ENCODE measurements around the gene C19orf47.
"Not testable (repeated sequence)": the region's sequence is repeated elsewhere in the genome, so short reads cannot be mapped to it uniquely, and the experiment has no call there.

Gene C19orf47

DNA sequence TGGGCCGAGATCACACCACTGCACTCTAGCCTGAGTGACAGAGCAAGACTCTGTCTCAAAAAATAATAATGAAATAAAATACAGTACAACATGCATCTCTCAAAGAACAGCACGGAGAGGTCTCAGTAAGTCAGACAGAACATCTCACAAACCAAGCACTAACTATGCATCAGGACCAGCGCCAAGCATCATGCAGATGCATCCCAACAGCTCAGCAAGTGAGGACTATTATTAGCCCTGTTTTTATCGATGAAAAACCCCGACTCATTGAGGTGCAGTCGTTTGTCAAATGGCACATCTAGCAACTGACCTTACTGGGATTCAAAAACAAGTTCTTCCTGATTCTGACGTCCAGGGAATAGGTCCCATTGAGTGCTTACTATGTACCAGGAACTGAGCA, 3.8 kb downstream of the C19orf47 start:
- no peak for DNase-seq (ENCODE audit: low spot score)

DNA sequence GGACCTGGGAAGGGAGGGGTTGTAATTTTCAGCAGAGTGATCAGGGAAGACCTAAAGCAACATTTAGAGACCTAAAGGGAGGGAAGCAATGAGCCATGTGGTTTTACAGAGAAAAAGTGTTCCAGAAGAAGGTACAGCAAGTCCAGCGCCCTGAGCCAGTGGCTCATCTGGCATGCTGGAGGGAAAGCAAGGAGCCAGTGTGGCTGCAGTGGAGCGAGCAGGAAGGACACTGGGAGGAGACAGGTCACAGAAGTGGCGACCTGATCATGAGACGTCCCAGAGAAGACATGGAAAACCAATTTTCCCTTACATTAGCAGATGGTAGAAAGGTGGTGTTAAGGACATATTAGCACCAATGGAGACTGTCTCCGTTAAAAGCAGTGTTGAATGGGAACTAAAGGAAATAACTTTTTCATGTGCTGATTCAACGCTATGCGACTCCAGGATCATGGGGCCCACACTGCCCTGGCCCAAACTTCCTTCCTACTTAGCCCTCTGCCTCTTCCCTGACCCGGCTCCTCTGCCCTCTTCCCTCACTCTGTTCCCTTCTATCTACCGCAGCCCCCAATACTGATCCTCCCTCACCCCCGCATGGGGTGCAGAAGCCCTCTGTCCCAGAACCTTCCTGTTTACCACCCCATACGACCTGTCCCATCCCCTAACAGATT, 5.4 kb downstream of the C19orf47 start:
- DNase-seq (ENCODE audit: low spot score): no peak

DNA sequence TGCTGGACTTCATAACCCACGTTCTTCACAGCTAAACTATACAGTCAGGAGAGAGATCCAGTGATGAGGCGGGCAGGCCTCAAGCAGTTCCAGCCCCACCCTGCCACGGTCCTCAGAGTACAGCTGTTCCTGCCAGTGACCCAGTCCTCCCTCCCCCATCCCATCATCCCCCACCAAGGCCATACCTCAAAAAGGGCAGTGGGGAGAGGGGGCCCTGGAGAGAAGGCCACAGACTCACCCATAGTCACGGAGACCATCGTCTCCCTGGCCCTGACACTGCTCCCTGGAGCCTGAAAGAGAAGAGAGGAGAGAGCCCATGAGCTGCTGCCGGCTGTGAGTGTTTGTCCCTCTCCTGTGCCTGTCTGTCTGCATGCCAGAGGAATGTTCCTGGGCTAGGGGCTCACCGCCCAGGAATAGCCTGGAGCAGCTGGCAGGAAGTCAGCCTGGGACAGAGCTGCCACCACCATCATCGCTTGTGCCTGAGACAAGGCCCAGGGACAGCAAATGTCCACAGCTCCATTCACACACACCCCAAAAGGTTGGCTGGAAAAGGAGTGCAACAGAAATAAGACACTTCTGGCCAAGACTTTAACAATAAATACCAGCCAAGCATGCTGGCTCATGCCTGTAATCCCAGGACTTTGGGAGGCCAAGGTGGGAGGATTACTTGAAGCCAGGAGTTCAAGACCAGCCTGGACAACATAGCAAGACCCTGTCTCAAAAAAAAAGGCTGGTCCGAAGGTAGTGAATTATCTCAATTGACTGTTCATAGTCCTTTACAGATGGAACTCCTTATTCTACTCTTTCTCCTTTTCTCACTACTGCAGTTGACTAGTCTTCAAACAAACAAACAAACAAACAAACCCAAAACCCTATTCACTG, 6.4 kb downstream of the C19orf47 start:
- no peak for DNase-seq (ENCODE audit: low spot score)

DNA sequence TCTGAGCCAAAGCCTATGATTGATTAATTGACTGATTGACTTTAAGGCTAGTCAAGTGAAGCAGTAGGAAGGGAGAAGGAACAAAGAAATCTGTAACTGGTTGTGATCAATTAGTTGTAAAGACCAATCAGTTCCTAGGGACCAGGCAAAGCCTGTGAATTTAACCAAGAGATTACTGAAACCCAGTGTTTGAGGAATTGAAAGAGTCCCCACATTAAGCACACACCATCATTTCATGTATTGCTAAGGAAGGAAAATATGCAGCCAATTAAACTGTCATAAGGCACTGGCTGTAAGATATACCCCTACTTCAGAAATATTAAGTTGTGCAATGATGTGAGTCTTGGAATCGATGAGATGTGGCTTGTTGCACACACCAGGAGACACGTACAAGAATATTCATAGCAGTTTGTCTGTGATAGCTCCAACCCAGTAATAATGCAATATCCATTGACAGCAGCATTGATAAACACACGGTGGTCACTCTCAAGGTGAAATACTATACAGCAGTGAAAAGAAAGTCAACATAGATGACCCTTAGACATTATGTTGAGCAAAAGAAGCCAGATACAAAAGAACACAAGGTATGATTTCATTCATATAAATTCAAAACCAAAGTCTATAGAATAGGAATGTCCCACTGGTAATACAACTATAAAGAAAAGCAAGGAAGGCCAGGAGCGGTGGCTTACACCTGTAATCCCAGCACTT, 9.0 kb downstream of the C19orf47 start:
- no peak for DNase-seq (ENCODE audit: low spot score)

DNA sequence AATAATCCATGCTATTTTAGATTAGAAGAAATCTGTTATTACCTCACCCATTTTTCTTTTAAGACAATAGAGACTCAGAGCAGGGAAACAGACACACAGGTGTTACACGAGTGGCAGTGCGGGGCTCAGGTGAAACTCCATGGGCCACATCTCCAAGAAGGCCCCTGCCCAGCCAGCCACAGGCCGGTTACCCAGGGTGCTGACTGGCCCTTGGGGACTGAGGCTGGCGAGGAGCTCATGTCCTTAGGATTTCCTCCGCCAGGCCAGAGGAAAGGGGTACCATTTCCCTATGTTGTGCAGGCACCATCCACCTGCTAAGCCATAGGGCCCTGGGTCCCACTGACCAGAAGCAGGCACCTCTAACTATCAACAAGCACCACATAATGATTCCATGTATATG, 10.6 kb downstream of the C19orf47 start:
- DNase-seq (ENCODE audit: low spot score): no peak

DNA sequence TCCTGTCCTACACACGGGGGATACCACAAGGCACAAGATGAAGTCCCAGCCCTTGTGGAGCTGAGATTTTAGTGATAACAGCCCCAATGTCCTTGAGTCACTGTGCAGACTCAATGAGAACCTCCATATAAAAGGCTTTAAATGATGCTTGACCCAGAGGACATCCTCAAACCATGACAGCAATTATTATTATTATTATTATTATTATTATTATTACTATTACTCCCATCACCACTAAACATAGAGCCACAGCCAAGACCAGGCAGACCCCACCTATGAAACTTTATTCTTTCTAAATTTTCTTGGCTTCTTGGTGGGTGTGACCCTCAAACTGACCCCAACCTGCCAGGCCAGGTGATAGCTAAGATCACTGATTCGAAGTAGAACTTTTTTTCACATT, 11.1 kb downstream of the C19orf47 start:
- no peak for DNase-seq (ENCODE audit: low spot score)

DNA sequence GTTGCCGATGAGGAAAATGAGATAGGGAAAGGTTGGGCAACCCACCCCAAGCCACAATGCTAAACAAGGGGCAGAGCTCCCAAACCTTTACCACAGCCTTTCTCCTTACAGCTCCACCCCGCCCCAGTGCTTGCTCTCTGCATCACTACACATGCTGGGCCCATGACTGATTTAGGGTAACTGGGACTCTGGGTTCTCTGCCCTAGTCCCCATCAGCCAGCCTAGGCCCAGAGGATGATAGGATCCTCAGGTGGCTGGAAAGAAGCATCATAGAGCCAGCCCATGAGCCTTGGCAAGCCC, 11.6 kb downstream of the C19orf47 start:
- no peak for DNase-seq (ENCODE audit: low spot score)

DNA sequence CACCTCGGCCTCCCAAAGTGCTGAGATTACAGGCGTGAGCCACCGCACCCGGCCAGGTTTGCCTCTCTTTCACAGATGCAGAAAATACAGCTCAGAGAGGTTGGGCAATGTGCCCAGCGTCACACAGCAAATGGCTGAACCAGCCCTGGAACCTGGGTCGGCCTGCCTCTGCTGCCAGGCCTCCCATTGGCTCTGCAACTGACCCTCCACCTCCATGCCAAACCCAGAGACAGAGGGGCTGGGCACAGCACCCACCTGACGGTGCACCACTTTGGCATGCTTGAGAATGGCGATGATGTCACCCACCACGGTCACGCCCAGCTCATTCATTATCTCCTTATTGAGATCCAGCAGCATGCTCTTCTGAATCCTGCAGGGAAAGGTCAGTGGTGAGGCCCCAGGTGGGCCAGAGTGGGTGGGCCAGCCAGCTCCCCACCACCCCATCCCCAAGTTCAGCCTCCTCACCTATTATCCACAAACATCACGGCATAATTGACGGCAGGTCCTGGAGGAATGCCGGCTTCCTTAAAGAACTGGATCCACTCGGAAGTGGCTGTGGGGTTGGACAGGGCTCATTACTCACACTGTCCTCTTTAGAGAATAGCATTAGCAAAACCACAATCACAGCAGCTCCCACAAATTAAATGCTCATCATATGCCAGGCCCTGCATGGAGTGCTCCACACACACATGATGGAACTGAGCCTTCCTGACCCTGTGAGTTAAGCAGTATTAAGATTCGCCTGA, 12.2 kb downstream of the C19orf47 start:
- no peak for DNase-seq (ENCODE audit: low spot score)

DNA sequence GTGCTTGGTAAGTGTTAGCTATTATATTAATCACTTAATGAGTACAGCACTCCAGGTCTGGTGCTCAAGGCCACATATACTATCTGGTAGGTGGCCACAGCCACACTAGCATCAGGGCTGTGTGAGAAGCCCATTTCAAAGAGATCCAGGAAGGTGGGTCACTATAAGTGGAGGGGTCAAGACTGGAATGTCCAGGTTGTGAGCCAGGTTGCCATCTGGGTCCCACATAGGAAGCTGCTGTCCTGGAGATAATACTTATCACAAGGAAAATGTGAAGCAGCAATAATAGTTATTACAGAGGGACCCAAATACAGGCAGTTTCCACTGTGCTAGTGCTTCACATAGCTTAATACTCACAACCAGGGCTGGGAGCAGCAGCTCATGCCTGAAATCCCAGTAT, 13.1 kb downstream of the C19orf47 start:
- DNase-seq (ENCODE audit: low spot score): no peak

DNA sequence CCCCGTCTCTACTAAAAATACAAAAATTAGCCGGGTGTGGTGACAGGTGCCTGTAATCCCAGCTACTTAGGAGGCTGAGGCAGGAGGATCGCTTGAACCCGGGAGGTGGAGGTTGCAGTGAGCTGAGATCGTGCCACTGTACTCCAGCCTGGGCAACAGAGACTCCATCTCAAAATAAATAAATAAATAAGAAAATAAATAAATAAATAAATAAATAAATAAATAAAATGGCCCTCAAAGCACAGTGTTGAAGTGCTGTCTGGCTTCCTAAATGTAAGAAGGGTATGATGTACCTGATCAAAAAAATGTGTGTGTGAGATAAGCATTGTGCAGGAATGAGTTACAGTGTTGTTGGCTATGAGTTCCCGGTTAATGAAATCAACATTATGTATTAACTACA, 15.1 kb downstream of the C19orf47 start:
- DNase-seq (ENCODE audit: low spot score): not testable (repeated sequence)

DNA sequence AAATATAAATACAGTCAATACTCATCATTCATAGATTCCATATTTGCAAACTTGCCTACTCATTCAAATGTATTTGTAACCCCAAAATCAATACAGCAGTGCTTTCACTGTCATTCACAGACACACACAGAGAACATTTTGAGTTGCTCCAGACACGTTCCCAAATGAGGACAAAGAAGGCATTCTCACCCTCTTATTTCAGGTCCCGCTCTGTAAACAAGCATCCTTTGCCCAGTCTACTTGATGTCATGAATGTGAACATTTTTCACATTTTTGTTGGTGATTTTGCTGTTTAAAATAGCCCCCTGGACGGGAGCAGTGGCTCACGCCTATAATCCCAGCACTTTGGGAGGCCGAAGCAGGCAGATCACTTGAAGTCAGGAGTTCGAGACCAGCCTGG, 15.5 kb downstream of the C19orf47 start:
- DNase-seq (ENCODE audit: low spot score): no peak

DNA sequence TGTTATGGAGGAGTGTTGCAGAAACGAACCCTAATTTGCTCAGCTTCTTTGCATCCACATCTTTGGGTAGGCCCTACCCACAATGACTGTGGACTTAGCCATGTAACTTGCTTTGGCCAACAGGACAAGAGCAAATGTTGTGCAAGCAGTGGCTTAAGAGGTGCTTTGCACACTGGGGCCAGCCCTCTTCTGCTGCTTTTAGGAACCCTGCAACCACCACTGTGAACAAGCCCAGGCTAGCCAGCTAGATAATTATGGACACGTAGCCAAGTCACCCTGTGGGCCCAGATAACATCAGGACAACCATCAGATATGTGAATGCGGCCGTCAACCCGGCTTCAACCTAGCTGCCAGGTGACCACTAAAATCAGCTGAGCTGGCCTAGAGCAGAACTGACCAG, 17.1 kb downstream of the C19orf47 start:
- DNase-seq (ENCODE audit: low spot score): no peak

DNA sequence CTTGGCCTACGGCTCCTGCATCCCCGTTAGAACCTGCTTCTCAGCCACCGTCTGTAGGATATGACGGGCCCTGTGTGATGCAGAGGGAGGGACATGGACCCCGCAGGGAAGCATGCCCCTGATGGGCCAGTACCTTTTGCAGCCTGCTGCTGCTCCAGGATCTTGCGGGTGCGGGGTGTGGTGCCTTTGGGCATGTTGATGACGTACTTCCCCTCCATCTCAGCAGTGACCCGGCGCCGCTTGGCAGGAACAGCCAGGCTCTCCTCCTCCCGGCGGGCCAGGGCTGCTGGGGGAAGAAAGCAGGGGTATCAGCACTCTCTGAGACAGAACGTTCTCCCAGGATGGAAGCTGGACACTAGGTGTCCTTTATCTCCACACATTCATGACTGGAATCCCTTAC, 22.0 kb downstream of the C19orf47 start:
- DNase-seq (ENCODE audit: low spot score): no peak

DNA sequence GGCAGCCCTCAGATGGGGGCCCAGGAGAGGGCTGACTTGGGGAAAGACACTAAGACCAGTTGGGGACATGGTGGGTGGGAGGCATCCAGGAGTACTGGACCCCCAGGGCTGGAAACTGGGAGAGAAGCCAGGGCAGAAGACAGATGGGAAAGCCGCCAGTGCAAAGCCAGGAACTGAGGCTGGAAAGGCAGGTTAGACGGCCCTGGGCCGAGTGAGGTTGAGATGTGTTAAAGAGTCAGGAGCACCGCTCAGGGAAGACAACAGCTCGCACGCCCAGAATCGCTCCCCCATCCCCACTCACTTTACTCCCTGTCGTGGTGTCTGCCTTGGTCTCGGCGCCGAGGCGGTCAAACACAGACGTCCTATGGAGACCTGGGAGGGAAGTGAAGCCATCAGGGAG, 24.5 kb downstream of the C19orf47 start:
- DNase-seq (ENCODE audit: low spot score): no peak

DNA sequence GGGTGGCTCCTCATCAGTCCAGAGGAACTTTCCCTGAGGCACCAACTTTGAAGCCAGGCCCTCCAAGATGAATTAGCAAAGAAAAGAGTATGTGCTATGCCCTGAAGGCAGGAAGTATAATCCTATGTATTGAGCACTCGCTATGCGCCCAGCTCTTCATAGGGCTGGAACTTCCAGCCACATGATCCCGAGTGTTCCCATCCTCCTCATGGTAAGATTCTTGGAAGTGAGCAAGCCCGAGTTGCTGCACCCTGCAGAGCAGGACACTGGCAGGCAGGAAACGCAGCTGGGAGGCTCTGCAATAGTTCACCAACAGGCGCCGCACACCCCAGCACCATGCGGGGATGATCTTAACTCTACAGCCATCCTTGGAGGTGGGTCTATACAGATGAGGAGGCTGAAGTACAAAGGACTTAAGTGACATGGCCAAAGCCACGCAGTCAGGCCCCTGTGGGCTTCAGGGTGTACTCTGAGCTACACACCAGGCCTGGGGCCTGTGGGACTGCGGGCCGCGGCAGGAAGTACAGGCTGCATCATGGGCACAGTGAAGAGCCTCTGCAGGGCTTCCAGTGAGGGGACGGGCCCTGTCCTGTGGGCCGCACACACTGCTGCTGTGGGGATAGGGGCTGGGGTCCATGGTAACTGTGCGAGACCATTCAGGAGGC, 25.1 kb downstream of the C19orf47 start:
- no peak for DNase-seq (ENCODE audit: low spot score)

DNA sequence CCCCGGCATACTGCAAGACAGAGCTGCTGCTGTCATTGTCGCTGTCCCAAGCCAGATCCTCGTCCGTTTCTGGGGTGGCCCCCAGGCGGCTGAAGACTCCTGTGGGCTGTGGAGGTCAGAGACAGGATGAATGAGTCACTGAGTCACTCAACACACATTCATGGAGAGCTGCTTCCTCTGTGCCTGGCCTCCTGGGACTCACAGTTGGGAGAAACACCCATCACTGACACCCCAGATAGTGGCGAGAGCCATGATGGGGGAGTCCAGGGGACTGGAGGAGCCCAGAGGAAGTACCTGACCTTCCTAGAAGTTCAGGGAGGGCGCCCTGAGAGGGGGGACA, 26.0 kb downstream of the C19orf47 start:
- DNase-seq (ENCODE audit: low spot score): no peak

DNA sequence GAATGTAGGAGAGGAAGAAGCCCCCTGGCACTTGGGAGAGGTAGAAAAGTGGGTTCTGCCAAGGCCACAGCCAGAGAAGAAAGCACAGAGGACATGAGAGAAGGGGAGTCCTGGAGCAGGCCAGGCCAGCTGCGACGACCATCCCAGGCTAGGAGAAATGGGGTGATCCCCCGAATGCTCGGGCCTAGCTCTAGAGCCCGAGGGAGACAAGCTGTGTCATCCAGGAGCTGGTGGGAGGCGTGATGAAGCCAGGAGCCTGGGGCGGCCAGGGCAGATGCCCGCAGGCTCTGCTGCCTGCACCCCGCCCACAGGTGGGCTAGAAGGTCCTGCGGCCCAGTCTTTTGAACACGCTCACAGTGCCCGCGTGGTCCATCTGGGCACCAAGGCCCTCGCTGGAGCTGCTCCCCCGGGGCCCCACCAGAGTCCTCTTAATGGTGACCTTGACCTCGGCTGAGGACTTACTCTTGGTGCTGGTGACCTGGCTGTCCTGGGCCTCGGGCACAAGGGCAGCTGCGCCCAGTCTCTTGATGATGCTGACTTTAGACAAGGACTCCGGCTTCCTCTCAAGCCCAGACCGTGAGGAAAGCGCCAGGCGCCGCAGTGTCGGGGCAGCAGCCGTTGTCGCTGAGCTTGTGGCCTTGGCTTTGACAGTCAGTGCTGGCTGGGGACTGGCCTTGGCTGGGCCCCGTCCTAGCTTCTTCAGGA, 26.5 kb downstream of the C19orf47 start:
- DNase-seq (ENCODE audit: low spot score): no peak

DNA sequence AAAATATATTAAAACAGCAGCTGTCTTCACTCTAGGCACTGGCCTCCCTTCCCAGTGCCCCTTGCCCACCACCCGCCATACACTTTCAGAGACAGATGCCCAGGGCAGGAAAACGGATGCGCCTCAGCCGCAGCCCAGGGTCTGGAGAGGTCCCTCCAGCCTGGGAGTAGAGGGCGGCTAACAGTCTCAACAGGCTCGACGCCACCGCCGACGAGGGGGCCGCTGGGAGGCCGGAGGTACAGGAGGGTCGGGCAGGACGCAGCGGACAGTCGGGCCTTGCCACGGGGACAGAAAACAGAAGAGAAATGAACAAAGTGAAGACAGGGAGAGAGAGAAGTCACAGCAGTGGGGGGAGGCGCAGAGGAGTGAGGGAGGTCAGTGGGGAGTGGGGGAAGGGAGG, 27.1 kb downstream of the C19orf47 start:
- no peak for DNase-seq (ENCODE audit: low spot score)

DNA sequence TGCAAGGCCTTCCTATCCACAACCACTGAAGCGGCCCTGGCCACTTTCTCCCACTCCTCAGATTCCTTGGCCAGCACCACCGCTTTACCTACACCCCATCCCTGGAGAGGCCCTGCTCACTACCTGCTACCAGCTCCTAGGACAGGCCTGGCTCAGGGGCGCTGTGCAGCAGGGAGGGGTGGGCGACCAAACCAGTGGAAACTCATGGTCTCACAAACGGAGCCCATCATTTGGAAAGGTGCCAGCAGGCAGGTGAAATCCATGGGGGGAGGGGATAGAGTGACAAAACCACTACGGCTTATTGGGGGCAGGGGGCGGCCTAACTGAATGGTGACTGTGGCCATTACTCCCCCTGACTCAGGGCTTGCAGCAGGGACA, 27.6 kb downstream of the C19orf47 start:
- DNase-seq (ENCODE audit: low spot score): no peak

DNA sequence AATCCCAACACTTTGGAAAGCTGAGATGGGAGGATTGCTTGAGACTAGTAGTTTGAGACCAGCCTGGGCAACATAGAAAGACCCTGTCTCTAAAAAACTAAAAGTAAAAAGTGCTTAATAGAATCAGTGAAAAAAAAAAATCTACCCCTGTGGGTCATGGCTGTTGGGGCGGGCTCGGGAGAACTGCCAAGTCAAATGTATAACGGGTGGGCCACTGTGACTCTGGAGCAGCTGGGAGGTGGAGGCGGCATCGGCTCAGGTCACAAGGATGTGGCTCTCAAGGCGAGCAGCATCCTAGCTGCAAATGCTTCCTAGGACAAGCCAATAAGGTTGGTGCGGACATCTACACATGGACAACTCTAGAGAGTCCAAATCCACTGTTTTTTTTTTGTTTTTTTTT, 30.9 kb downstream of the C19orf47 start:
- DNase-seq (ENCODE audit: low spot score): no peak

DNA sequence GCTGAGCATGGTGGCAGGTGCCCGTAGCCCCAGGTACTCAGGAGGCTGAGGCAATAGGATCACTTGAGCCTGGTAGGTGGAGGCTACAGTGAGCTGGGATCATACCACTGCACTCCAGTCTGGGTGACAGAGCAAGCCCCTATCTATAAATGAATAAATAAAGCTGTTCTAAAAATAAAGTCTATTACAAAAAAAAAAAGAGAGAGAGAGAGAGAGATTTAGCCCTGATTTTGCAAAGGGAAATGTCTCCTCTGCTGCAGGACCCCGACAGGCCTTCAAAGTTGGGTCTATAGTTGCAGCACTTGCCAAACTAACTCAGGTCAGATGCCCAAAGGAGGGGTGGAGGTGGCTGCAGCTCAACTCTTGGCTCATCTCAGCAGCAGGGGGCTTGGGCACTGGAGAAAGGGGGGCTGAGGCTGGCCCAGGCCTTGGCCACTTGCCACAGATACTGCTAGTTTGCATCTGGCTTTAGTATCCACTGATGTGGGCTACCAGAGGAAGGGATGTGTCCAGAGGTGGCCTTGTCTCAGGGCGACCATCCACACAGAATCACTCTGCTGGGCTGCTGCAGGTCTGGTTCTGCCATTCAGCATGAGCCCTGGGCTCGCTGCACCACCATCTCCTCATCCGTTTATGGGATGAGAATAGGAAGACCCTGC, 32.3 kb downstream of the C19orf47 start:
- DNase-seq (ENCODE audit: low spot score): no peak

All from RKO (cell line).